ENCODE results near the gene RPL12.

The RPL12 gene

GRCh38 chr9:127495884-127496555 is 44.8 kb upstream of the RPL12 start:
- H3K4me3 ChIP-seq (ENCODE audit: low read depth, low read length), result no peak overlapping the region
- TF ChIP-seq, protein P1, sequence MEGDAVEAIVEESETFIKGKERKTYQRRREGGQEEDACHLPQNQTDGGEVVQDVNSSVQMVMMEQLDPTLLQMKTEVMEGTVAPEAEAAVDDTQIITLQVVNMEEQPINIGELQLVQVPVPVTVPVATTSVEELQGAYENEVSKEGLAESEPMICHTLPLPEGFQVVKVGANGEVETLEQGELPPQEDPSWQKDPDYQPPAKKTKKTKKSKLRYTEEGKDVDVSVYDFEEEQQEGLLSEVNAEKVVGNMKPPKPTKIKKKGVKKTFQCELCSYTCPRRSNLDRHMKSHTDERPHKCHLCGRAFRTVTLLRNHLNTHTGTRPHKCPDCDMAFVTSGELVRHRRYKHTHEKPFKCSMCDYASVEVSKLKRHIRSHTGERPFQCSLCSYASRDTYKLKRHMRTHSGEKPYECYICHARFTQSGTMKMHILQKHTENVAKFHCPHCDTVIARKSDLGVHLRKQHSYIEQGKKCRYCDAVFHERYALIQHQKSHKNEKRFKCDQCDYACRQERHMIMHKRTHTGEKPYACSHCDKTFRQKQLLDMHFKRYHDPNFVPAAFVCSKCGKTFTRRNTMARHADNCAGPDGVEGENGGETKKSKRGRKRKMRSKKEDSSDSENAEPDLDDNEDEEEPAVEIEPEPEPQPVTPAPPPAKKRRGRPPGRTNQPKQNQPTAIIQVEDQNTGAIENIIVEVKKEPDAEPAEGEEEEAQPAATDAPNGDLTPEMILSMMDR (IDR thresholded peaks at IDR 0.05; ENCODE audit: control insufficient read depth, extremely low read depth, insufficient read depth), result no peak
- no peak for DNase-seq (ENCODE audit: low read depth)

DNA sequence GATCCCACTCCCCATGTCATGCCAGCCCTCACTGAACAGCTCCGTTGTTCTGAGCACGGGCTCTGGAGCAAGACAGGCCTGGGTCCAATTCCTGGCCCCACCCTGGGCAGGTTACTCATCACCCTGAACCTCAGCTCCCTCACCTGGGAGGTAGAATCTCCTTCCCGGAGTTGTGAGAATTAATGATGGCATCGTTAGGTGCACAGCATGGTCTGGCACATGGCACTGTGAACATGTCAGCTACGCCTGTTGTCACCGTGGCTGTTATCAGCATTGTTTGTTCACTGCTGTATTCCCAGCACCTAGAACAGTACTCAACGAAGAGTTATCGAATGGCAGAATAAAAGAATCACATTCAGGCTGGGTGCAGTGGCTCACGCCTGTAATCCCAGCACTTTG is 43.1 kb upstream of the RPL12 start:
- no peak overlapping the region for H3K4me3 ChIP-seq (ENCODE audit: low read depth, low read length)
- DNase-seq (ENCODE audit: low read depth), result no peak
- TF ChIP-seq, protein P1 (IDR thresholded peaks at IDR 0.05; ENCODE audit: control insufficient read depth, extremely low read depth, insufficient read depth), result no peak

- TF ChIP-seq, protein P1 (IDR thresholded peaks at IDR 0.05; ENCODE audit: control insufficient read depth, extremely low read depth, insufficient read depth), result no peak
- no peak for DNase-seq (ENCODE audit: low read depth)
- H3K4me3 ChIP-seq (ENCODE audit: low read depth, low read length), result no peak overlapping the region
These were observed 42.5 kb upstream of the RPL12 start for GRCh38 chr9:127493592-127494303.

DNA sequence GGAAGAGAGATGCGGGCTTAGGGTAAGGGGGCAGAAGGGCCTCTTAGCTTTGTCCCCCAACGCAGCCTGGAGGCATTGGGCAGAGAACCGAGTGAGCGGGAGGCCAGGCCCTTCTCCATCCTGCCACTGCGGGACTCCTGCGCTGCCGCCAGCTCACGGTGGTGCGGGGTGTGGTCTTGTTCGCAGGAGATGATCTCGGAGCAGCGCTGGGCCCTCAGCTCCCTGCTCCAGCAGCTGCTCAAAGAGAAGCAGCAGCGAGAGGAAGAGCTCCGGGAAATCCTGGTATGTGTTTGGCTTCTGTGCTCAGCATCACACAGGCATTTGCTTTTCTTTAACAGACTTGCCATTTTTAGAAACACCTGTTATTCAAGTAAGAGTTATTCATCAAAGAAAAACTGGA is 41.4 kb upstream of the RPL12 start:
- TF ChIP-seq, protein P1 (IDR thresholded peaks at IDR 0.05; ENCODE audit: control insufficient read depth, extremely low read depth, insufficient read depth), result no peak
- no peak overlapping the region for H3K4me3 ChIP-seq (ENCODE audit: low read depth, low read length)
- no peak for DNase-seq (ENCODE audit: low read depth)

DNA sequence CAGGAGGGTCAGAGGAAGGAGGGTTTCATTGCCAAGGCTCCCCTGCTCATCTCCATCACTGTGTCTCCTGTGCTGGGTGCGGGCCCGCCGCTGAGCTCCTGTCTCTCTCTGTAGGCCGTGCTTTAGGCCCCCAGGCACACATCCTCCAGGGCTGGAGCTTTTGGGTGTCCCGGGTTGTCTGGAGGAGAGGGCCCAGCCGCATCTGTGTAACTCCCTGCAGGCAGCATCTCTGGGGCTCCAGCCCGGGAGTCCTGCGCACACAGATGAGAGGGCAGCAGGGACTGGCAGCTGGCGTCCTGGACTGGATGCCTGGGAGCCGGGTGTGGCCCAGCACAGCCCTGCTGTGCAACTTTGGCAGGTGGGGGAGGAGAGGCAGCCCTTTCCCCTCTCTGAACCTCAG is 40.3 kb upstream of the RPL12 start:
- TF ChIP-seq, protein P1 (IDR thresholded peaks at IDR 0.05; ENCODE audit: control insufficient read depth, extremely low read depth, insufficient read depth), result no peak
- no peak overlapping the region for H3K4me3 ChIP-seq (ENCODE audit: low read depth, low read length)
- DNase-seq (ENCODE audit: low read depth), result no peak

DNA sequence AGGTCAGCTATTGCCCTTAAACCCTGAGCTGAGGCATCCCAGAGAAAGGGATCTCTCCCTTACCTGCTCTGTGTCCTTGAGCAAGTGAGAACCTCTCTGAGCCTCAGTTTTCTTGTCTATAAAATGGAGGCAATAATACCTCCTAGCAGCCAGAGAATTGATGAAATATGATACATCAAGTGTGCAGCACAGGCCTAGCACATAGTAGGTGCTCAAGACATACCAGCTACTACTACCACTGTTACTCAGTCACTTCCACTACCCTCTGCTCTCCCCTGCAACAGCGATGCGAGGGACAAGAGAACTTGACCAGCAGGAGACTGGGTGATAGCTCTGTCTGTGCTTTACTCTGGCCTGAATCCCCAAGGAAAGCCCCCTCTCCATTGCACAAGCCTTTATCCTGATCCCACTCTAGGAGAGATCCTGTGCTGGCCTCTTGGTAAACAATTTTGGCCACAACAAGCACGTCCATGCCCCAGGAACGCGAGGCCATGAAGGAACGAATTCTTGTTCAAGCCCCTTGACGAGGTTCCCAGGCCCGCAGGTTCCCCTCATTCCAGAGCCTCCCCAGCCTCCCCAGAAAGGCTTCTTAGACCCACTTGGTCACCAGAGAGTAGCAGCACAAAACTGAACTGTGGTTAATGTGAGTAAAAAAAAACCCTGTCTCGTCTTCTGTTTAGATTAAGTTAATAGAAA is 39.5 kb upstream of the RPL12 start:
- TF ChIP-seq, protein P1 (IDR thresholded peaks at IDR 0.05; ENCODE audit: control insufficient read depth, extremely low read depth, insufficient read depth), result no peak
- no peak overlapping the region for H3K4me3 ChIP-seq (ENCODE audit: low read depth, low read length)
- DNase-seq (ENCODE audit: low read depth), result no peak
